A549 (cell line): ENCODE results near the gene DDO. TPM values are rescaled to one million over a fixed set of nuclear protein-coding genes. Genes with fewer than 3 reads are reported as not detected.
"Not testable (repeated sequence)": the region's sequence is repeated elsewhere in the genome, so short reads cannot be mapped to it uniquely, and the experiment has no call there.

ENCODE experiments used
- ATAC-seq, 2 experiments: fragments of 200-7000 bp in 1 of 2; fragments of >200 bp in 1 of 2; cut with Nextera tagmentation in 1 of 2; cut with Tn5 transposase in 1 of 2; 3 replicates each; pipeline versions ENCODE4 v1.8.0 to v1.9.1; 2018 to 2020; ENCODE audit warnings: mild to moderate bottlenecking in 1 of 2, moderate library complexity in 1 of 2
- CTCF ChIA-PET: fragments of 300-600 bp; sonication (Branson Sonifier 250); formaldehyde crosslinking; extraction: SDS; loops from one replicate; lab custom pipeline; 2021; ENCODE audit warnings: antibody characterized with exemption, inconsistent platforms; lab: Yijun Ruan, JAX
- POLR2A ChIA-PET: fragments of 350-600 bp; formaldehyde crosslinking; extraction: SDS; loops from one replicate; lab custom pipeline; 2021; ENCODE audit warnings: antibody characterized with exemption, inconsistent platforms; lab: Yijun Ruan, JAX
- DNase-seq, 2 experiments: peaks; one replicate each; pipeline versions ENCODE4 v3.0.0 to v3.0.0-alpha.2; 2011 to 2016; ENCODE audit warnings: low read depth in 1 of 2, low spot score in 1 of 2
- FAIRE-seq: peaks from 2 replicates; lab custom pipeline; 2011; peaks lifted over from hg19 to GRCh38; lab: Jason Lieb, UNC
- H3K27ac ChIP-seq, 2 experiments: fragments of >200 bp; sonication (Bioruptor Twin); formaldehyde crosslinking; 3 replicates each; pipeline ENCODE4 v1.5.1; 2016 to 2017
- H3K4me1 ChIP-seq: fragments of >200 bp; sonication (Bioruptor Twin); formaldehyde crosslinking; 3 replicates; pipeline ENCODE4 v1.6.1; 2016
- H3K4me2 ChIP-seq: fragments of >200 bp; sonication (Bioruptor Twin); formaldehyde crosslinking; 3 replicates; pipeline ENCODE4 v1.6.1; 2016
- H3K4me3 ChIP-seq: fragments of >200 bp; sonication (Bioruptor Twin); formaldehyde crosslinking; 3 replicates; pipeline ENCODE4 v1.5.1; 2016
- H3K9me3 ChIP-seq: fragments of >200 bp; sonication (Bioruptor Twin); formaldehyde crosslinking; 3 replicates; pipeline ENCODE4 v1.6.1; 2016
- CHD2 ChIP-seq: fragments of 150-350 bp; IDR thresholded peaks from 2 replicates; pipeline ENCODE4 v1.6.1; 2014; ENCODE audit warnings: low read length; ENCODE audit not compliant: partially characterized antibody
- CTCF ChIP-seq: fragments of >200 bp; sonication (Bioruptor Twin); formaldehyde crosslinking; IDR thresholded peaks from 3 replicates; pipeline ENCODE4 v1.5.1; 2016
- EHMT2 ChIP-seq: fragments of 200-600 bp; sonication (generic); IDR thresholded peaks from 2 replicates; pipeline ENCODE4 v1.6.1; 2016; ENCODE audit warnings: antibody characterized with exemption, low read depth, mild to moderate bottlenecking, moderate library complexity
- FOXS1 ChIP-seq: fragments of 250-450 bp; sonication (Bioruptor Pico); IDR thresholded peaks from 2 replicates; pipeline ENCODE4 v1.5.0; 2020; ENCODE audit warnings: mild to moderate bottlenecking, moderate library complexity
- HES2 ChIP-seq: fragments of >200 bp; sonication (Bioruptor Twin); formaldehyde crosslinking; IDR thresholded peaks from 2 replicates; pipeline ENCODE4 v1.6.1; 2016
- HMGXB4 ChIP-seq: fragments of 250-450 bp; sonication (Bioruptor Pico); IDR thresholded peaks from 2 replicates; pipeline ENCODE4 v1.5.0; 2021; ENCODE audit warnings: mild to moderate bottlenecking, moderate library complexity, borderline replicate concordance
- HOXB5 ChIP-seq: fragments of 250-450 bp; sonication (Bioruptor Pico); IDR thresholded peaks from 2 replicates; pipeline ENCODE4 v1.5.0; 2020; ENCODE audit warnings: mild to moderate bottlenecking, moderate library complexity
- MAX ChIP-seq: IDR thresholded peaks from 2 replicates; pipeline ENCODE4 v1.6.1; 2012
- MAZ ChIP-seq: fragments of 150-350 bp; IDR thresholded peaks from 2 replicates; pipeline ENCODE4 v1.6.1; 2014; ENCODE audit warnings: antibody characterized with exemption, low read depth, low read length, borderline replicate concordance
- MYC ChIP-seq: IDR thresholded peaks from 2 replicates; pipeline ENCODE4 v1.6.1; 2012; ENCODE audit warnings: mild to moderate bottlenecking, inconsistent platforms, low read length, improper control_type of control experiment, borderline replicate concordance
- NPAS2 ChIP-seq: fragments of 250-450 bp; sonication (Bioruptor Pico); IDR thresholded peaks from 2 replicates; pipeline ENCODE4 v1.8.0; 2022; ENCODE audit warnings: mild to moderate bottlenecking, moderate library complexity, borderline replicate concordance
- POLR2AphosphoS2 ChIP-seq: conservative IDR thresholded peaks from 2 replicates; pipeline ENCODE4 v1.6.1; 2012; ENCODE audit warnings: low read length, improper control_type of control experiment, inconsistent platforms
- RAD21 ChIP-seq, 2 experiments: fragments of >200 bp in 1 of 2; sonication (Bioruptor Twin) in 1 of 2; formaldehyde crosslinking in 1 of 2; IDR thresholded peaks in 1 of 2; conservative IDR thresholded peaks in 1 of 2; 2 replicates in 1 of 2; 3 replicates in 1 of 2; pipeline ENCODE4 v1.6.1; 2012 to 2018; ENCODE audit warnings: inconsistent platforms in 1 of 2
- SMC3 ChIP-seq: fragments of >200 bp; sonication (Bioruptor Twin); formaldehyde crosslinking; IDR thresholded peaks from 3 replicates; pipeline ENCODE4 v1.6.1; 2018; ENCODE audit warnings: inconsistent platforms
- TFCP2L1 ChIP-seq: fragments of 250-450 bp; sonication (Bioruptor Pico); IDR thresholded peaks from 2 replicates; pipeline ENCODE4 v1.5.0; 2021; ENCODE audit warnings: mild to moderate bottlenecking
- USF2 ChIP-seq: fragments of 450-650 bp; IDR thresholded peaks from 2 replicates; pipeline ENCODE4 v1.6.1; 2014; ENCODE audit warnings: antibody characterized with exemption
- ZC3H11A ChIP-seq: fragments of 450-650 bp; IDR thresholded peaks from 2 replicates; pipeline ENCODE4 v1.6.1; 2014; ENCODE audit warnings: antibody characterized with exemption, mild to moderate bottlenecking
- ZSCAN20 ChIP-seq: fragments of 250-450 bp; sonication (Bioruptor Pico); IDR thresholded peaks from 2 replicates; pipeline ENCODE4 v1.8.0; 2022; ENCODE audit warnings: mild to moderate bottlenecking, moderate library complexity
- WGBS: methylation state at CpG from one replicate; pipeline ENCODE4 v1.1.6; 2017; ENCODE audit errors: missing lambda C conversion rate; 5-methylcytosine and 5-hydroxymethylcytosine counted together
- polyA plus RNA-seq, 4 experiments: library from polyadenylated mRNA; depleted of rRNA in 3 of 4; stranded (reverse); fragments of >200 nt; fragmentation: RNase III in 1 of 4; extraction: RNeasy Plus Mini Kit Qiagen cat#74134 plus additional on column Dnase treatment in 1 of 4; gene quantifications; 2 replicates in 3 of 4; 3 replicates in 1 of 4; pipeline ENCODE4 v1.2.3, GENCODE V29; 2011 to 2017

DDO gene
- polyA plus RNA-seq, 2 of the 4 experiments (the other 2 are of a cell fraction) = 0.04 to 0.05 TPM

- no peak for FAIRE-seq
- 72% methylated on average over 1 of the region's 1 CpG for WGBS
- DNase-seq = no peak
- POLR2A ChIA-PET = no interaction called here
- Histone ChIP-seq H3K4me1 (no peaks in the 10 kb centered on the region), H3K27ac (no peak overlapping the region), H3K9me3 (peaks cover 13% of the 10 kb centered on the region), H3K4me3 (no peak overlapping the region), H3K4me2 (no peak overlapping the region)
- CTCF ChIA-PET = interaction anchor here (0.6 kb wide), 1 partner anchor 240 kb away, joined by 4 read pairs; no protein-coding TSS in a partner anchor
- no peak for TF ChIP-seq EHMT2
- no peak for TF ChIP-seq ZSCAN20 (CRISPR knock-in tag)
- TF ChIP-seq USF2 = no peak
- no peak for TF ChIP-seq MAX
- no peak for TF ChIP-seq HOXB5 (CRISPR knock-in tag)
- no peak for TF ChIP-seq CHD2
- TF ChIP-seq POLR2AphosphoS2 = no peak
- TF ChIP-seq HMGXB4 (CRISPR knock-in tag) = no peak
- TF ChIP-seq MYC = no peak
- no peak for TF ChIP-seq TFCP2L1
- no peak for TF ChIP-seq FOXS1 (CRISPR knock-in tag)
- TF ChIP-seq NPAS2 = no peak
- no peak for TF ChIP-seq SMC3
- no peak for TF ChIP-seq MAZ
- TF ChIP-seq ZC3H11A = no peak
- TF ChIP-seq CTCF = no peak
- TF ChIP-seq HES2 = no peak
- no peak for ATAC-seq
These were observed 43.1 kb upstream of the DDO start for GRCh38 chr6:110458476-110458875.

- TF ChIP-seq CTCF (peak; percentile 33), RAD21 (conservative IDR thresholded peaks at IDR 0.05 in 1 of 2, IDR thresholded peaks at IDR 0.05 in 1 of 2) (peak; percentile 27 to 43; a peak in 2 of 5 replicates)
- TF ChIP-seq, all 56 proteins: peak for 2; not testable (repeated sequence) for 54
- WGBS = 37% methylated on average over 8 of the region's 8 CpGs
- H3K27ac ChIP-seq, H3K4me1 ChIP-seq, H3K4me2 ChIP-seq, H3K9me3 ChIP-seq, H3K4me3 ChIP-seq, POLR2A ChIA-PET, FAIRE-seq: not testable (repeated sequence)
- CTCF ChIA-PET = interaction anchor here (0.6 kb wide), 1 partner anchor 10 kb away, joined by 3 read pairs; no protein-coding TSS in a partner anchor
- DNase-seq (peak in 1 of 2 experiments; percentile 46), ATAC-seq (peak in 1 of 2 experiments; percentile 62; a peak in 2 of 6 replicates)
These were observed 42.3 kb upstream of the DDO start for GRCh38 chr6:110457567-110458175.
